Stomach (tissue), 9 donors: ENCODE results near the gene RNF148. TPM values are rescaled to one million over a fixed set of nuclear protein-coding genes. Genes with fewer than 3 reads are reported as not detected.

Experiments
- DNase-seq, 2 donors: peaks; one replicate each; pipeline versions ENCODE4 v3.0.0 to v3.0.0-alpha.2; 2013 to 2019
- H3K27ac ChIP-seq, 5 donors: fragments of 200-600 bp in 4 of 5; sonication (generic) in 4 of 5; one replicate each; pipeline ENCODE4 v1.5.1; 2013 to 2019; ENCODE audit warnings: mild to moderate bottlenecking in 1 of 5, moderate library complexity in 1 of 5
- H3K27me3 ChIP-seq, 3 donors: fragments of 200-600 bp; sonication (generic); one replicate each; pipeline ENCODE4 v1.5.1; 2017 to 2019; ENCODE audit warnings: mixed run types in 1 of 3
- H3K36me3 ChIP-seq, 4 donors: fragments of 200-600 bp; sonication (generic); 1 replicate in 3 of 4; 2 replicates in 1 of 4; pipeline ENCODE4 v1.5.1; 2016 to 2019
- H3K4me1 ChIP-seq, 4 donors: fragments of 200-600 bp; sonication (generic); one replicate each; pipeline ENCODE4 v1.5.1; 2016 to 2019
- H3K4me3 ChIP-seq, 4 donors: fragments of 200-600 bp; sonication (generic) in 3 of 4; one replicate each; pipeline ENCODE4 v1.5.1; 2016 to 2019; ENCODE audit warnings: mild to moderate bottlenecking in 1 of 4
- H3K9me3 ChIP-seq, 4 donors: fragments of 200-600 bp; sonication (generic); one replicate each; pipeline ENCODE4 v1.5.1; 2016 to 2019
- EP300 ChIP-seq: sonication (generic); formaldehyde crosslinking; IDR thresholded peaks from one replicate; pipeline ENCODE4 v1.6.1; 2017; ENCODE audit warnings: antibody characterized with exemption
- POLR2A ChIP-seq, 4 donors: fragments of 450-650 bp; IDR thresholded peaks; one replicate each; pipeline ENCODE4 v1.6.1; 2016; ENCODE audit warnings: antibody characterized with exemption in 4 of 4, control low read depth in 2 of 4, mild to moderate bottlenecking in 1 of 4, moderate library complexity in 1 of 4
- POLR2AphosphoS5 ChIP-seq, 3 donors: sonication (generic); formaldehyde crosslinking; IDR thresholded peaks; one replicate each; pipeline ENCODE4 v1.6.1; 2016; ENCODE audit warnings: antibody characterized with exemption in 3 of 3
- WGBS, 5 donors: extraction: QIAGEN DNeasy Blood & Tissue Kit in 3 of 5; methylation state at CpG; one replicate each; pipeline versions ENCODE4 v1.1.5 to v1.1.7; 2013 to 2018; 5-methylcytosine and 5-hydroxymethylcytosine counted together
- intact Hi-C: fragments of 100-400 bp; cut with DNase I; formaldehyde crosslinking; loops from one replicate; pipeline ENCODE4 v1.15.1; 2023; ENCODE audit warnings: low total_unique reads
- polyA plus RNA-seq, 3 donors: library from polyadenylated mRNA; stranded (reverse); fragments of 200-250 nt; gene quantifications; one replicate each; pipeline ENCODE4 v1.2.3, GENCODE V29; 2013
- total RNA-seq, 5 donors: library from RNA; depleted of rRNA; stranded (reverse); fragments of >200 nt; gene quantifications; one replicate each; pipeline versions ENCODE4 v1.1.0 to v1.2.3, GENCODE V29; 2014 to 2016
- TF ChIP-seq, protein P1 (sequence below), 7 experiments: fragments of 450-650 bp in 4 of 7; fragments of 200-600 bp in 3 of 7; sonication (generic) in 3 of 7; IDR thresholded peaks; one replicate each; pipeline ENCODE4 v1.5.1; 2016 to 2019; ENCODE audit warnings: antibody characterized with exemption in 7 of 7, control low read depth in 2 of 7, mild to moderate bottlenecking in 1 of 7
- donor health status: healthy with polysubstance abuse.
- donor health status: Bipolar disorder and iron deficiency.
- donor health status: healthy.

The RNF148 gene
- total and polyA plus RNA-seq, 8 donors, result 0.15 to 10.3 (median 3.5) TPM; not detected in 4

DNA sequence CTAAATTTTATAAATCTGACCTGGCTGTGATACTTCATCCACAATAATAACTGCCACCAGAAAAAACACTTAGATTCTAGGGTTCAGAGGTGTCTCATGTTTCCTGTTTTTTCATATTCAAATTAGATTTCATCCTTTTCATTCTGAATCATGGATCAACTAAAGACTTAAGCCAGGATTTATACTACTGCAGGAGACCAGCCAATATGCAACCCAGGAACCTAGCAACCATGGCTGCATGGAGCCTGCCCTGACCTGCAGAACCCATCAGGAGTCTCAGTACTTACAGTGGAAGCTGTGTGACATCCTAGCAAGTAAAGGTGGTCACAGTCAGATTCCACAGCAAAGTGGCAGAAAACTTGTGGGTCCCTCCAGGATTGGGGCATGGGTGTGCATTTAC, 40.5 kb upstream of the RNF148 start:
- no peak overlapping the region for H3K4me3 ChIP-seq
- intact Hi-C loops, result no loop called here
- no peaks in the 10 kb centered on the region for H3K4me1 ChIP-seq
- TF ChIP-seq, protein P1, sequence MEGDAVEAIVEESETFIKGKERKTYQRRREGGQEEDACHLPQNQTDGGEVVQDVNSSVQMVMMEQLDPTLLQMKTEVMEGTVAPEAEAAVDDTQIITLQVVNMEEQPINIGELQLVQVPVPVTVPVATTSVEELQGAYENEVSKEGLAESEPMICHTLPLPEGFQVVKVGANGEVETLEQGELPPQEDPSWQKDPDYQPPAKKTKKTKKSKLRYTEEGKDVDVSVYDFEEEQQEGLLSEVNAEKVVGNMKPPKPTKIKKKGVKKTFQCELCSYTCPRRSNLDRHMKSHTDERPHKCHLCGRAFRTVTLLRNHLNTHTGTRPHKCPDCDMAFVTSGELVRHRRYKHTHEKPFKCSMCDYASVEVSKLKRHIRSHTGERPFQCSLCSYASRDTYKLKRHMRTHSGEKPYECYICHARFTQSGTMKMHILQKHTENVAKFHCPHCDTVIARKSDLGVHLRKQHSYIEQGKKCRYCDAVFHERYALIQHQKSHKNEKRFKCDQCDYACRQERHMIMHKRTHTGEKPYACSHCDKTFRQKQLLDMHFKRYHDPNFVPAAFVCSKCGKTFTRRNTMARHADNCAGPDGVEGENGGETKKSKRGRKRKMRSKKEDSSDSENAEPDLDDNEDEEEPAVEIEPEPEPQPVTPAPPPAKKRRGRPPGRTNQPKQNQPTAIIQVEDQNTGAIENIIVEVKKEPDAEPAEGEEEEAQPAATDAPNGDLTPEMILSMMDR (IDR thresholded peaks at IDR 0.05), result no peak
- TF ChIP-seq POLR2AphosphoS5 (IDR thresholded peaks at IDR 0.05) (no peak), EP300 (no peak), POLR2A (IDR thresholded peaks at IDR 0.05) (no peak)
- no peaks in the 10 kb centered on the region for H3K9me3 ChIP-seq
- no peaks in the 10 kb centered on the region for H3K36me3 ChIP-seq
- H3K27ac ChIP-seq, result no peak overlapping the region
- no peaks in the 10 kb centered on the region for H3K27me3 ChIP-seq
- no peak for DNase-seq

DNA sequence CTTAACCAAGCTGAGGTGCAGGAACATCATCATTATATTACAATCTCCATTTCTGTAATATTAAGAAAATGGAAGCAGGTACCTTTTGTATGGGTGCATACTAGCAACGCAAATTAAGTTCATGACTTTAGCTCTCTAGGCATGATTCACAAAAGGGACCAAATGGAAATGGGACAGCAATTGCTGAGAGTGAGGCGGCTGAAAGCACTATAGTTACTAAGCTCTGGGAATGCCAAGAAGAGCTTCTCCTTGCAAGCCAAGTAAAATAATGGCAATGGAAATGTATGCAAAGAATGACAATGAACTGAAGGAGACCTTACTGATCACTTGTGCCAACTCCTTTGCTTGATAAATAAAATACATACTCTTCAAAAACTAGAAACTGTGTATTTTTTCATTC, 36.2 kb upstream of the RNF148 start:
- no peak for TF ChIP-seq POLR2AphosphoS5 (IDR thresholded peaks at IDR 0.05)
- no peak for TF ChIP-seq EP300
- TF ChIP-seq, protein P1 (IDR thresholded peaks at IDR 0.05), result no peak
- no peak for TF ChIP-seq POLR2A (IDR thresholded peaks at IDR 0.05)
- Histone ChIP-seq H3K27ac (no peak overlapping the region), H3K36me3 (no peaks in the 10 kb centered on the region), H3K4me3 (no peak overlapping the region), H3K4me1 (no peaks in the 10 kb centered on the region), H3K9me3 (no peaks in the 10 kb centered on the region), H3K27me3 (no peaks in the 10 kb centered on the region)
- intact Hi-C loops, result no loop called here
- WGBS, 5 donors, result 76 to 91% (median 82%) methylated on average over 2 of the region's 2 CpGs
- DNase-seq, result no peak

DNA sequence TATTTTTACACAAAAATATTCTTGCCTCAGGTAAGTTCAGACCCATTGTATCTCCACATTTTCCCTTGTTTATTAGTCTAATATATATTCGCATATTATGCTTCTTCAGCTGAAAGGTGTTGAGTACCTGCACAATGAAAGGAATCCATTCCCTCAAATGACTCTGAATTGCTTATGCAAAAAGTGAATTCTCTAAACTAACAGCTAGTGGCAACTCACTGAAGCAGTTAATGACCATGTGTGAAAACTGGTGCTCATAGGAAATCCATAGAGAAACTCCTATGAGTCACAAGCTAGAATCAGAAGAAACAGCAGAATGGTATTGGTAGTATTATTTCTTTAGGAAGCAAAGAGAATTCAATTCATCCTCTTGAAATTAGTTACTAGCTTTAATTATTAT, 33.5 kb upstream of the RNF148 start:
- no peaks in the 10 kb centered on the region for H3K36me3 ChIP-seq
- DNase-seq, result no peak
- intact Hi-C loops, result no loop called here
- H3K9me3 ChIP-seq, result no peaks in the 10 kb centered on the region
- H3K4me1 ChIP-seq, result no peaks in the 10 kb centered on the region
- TF ChIP-seq EP300, result no peak
- TF ChIP-seq POLR2AphosphoS5 (IDR thresholded peaks at IDR 0.05), result no peak
- no peak for TF ChIP-seq POLR2A (IDR thresholded peaks at IDR 0.05)
- TF ChIP-seq, protein P1 (IDR thresholded peaks at IDR 0.05), result no peak
- no peaks in the 10 kb centered on the region for H3K27me3 ChIP-seq
- no peak overlapping the region for H3K4me3 ChIP-seq
- H3K27ac ChIP-seq, result no peak overlapping the region
- WGBS, 5 donors, result 90 to 100% (median 96%) methylated on average over 1 of the region's 1 CpG

DNA sequence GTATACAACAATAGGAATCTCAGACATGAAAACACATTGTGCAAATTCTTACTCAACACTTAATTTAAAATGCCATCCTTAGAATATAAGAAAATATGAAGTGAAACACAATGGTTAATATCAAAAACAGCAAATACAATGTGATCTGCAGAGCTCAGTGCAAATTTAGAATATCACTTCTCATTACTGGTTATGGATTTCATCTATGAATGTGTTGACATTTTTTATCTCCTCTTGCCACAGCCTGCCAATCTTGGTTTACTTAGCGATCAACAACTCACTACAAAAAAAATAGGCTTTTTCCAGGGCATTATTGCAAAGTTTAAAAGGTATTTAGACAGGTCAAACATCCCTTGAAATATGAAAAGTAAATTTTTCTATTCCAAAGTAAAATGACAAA, 25.0 kb upstream of the RNF148 start:
- WGBS, 5 donors, result 28 to 66% (median 60%) methylated on average over 1 of the region's 1 CpG
- no peak overlapping the region for H3K4me3 ChIP-seq
- H3K4me1 ChIP-seq, result peaks cover 0 to 20% (median 7%) of the 10 kb centered on the region in 4 donors
- no peak overlapping the region for H3K27ac ChIP-seq
- DNase-seq, result no peak
- no peaks in the 10 kb centered on the region for H3K9me3 ChIP-seq
- intact Hi-C loops, result no loop called here
- no peak for TF ChIP-seq POLR2AphosphoS5 (IDR thresholded peaks at IDR 0.05)
- TF ChIP-seq EP300, result no peak
- no peak for TF ChIP-seq POLR2A (IDR thresholded peaks at IDR 0.05)
- TF ChIP-seq, protein P1 (IDR thresholded peaks at IDR 0.05), result no peak
- H3K36me3 ChIP-seq, result no peaks in the 10 kb centered on the region
- H3K27me3 ChIP-seq, result no peaks in the 10 kb centered on the region
